Measurements from ENCODE around the gene PEX10.

DNA sequence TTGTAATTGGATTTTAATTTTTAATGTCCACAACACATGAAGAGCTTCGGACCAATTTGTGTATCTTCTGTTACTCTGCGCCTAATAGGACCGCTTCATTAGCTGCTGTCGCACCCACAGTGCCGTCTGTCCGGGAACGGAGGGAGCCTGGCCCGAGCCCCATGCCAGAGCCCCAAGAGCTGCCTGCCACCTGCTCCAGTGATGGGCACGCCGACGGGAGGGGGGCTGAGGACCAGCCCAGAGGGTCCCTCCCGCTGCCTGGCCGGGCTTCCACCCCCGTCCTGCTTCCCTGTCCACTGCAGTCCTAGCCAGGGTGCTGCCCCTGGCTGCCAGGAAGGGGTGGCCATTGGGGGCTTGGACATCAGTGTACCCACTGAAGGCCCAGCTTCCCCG, 33.5 kb upstream of the PEX10 start:
- TF ChIP-seq, protein P1, sequence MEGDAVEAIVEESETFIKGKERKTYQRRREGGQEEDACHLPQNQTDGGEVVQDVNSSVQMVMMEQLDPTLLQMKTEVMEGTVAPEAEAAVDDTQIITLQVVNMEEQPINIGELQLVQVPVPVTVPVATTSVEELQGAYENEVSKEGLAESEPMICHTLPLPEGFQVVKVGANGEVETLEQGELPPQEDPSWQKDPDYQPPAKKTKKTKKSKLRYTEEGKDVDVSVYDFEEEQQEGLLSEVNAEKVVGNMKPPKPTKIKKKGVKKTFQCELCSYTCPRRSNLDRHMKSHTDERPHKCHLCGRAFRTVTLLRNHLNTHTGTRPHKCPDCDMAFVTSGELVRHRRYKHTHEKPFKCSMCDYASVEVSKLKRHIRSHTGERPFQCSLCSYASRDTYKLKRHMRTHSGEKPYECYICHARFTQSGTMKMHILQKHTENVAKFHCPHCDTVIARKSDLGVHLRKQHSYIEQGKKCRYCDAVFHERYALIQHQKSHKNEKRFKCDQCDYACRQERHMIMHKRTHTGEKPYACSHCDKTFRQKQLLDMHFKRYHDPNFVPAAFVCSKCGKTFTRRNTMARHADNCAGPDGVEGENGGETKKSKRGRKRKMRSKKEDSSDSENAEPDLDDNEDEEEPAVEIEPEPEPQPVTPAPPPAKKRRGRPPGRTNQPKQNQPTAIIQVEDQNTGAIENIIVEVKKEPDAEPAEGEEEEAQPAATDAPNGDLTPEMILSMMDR (IDR thresholded peaks at IDR 0.05): no peak
- no peak for TF ChIP-seq POLR2A (IDR thresholded peaks at IDR 0.05)
